ENCODE results near the gene RABL3.
"Not testable (repeated sequence)": the region's sequence is repeated elsewhere in the genome, so short reads cannot be mapped to it uniquely, and the experiment has no call there.

Gene RABL3

DNA sequence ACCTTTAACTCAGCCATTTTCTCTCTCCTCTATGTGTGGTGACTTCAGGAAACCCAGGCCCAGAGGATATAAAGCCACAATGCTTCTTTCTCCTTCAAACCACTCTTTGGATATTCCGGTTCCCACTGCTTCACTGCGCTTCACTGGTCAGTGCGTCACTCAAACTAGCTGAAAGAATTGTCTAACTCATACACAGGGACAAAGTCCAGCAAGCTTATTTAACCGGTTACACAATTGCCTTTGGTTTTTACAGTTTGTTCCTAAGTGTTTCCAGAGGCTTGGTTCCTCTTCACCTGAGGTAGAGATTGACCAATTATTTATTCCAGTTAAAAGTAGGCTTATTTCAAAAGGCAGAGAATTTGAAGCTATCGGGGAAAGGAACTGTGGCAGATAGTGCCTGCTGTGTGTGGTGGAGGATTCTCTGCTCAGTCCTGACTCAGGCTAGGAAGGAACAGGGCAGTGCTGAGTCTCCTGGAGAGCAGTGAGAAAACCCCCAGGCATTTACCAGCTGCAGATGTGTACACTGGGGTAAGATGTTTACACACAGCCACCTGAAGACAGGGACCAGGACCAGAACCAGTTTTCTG, 60.1 kb downstream of the RABL3 start, which contains the start of gene HGD:
Gene HGD, minus strand, starts transcription at position 145 of the 587 bp plus-strand sequence. Its CDS starts 128 bp downstream, at position 17.
- DNase-seq = no peak

DNA sequence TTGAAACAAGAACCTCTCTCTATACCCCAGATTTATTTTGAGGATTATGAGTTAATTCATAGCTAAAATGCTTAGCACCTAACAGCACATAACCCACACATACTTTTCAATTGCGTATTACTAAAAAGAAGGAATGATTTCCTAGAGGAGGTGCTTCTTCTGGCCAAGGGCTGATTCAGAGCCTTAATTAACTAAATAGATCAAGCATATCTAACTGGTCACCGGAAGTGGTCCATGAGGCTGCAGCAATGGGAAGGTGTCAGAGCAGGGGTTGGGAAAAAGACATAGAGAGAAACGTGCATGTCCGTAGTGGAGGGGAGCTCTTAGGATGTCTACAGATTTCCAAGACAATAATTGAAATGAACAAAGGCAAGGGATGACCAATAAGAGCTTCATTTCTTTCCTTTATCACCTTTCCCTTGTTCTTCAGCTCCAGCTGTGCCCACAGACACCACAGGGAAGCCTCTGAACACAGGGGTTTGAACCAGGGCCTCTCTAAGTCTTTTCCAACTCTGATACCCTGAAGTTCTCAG, 60.7 kb downstream of the RABL3 start:
- no peak for DNase-seq

DNA sequence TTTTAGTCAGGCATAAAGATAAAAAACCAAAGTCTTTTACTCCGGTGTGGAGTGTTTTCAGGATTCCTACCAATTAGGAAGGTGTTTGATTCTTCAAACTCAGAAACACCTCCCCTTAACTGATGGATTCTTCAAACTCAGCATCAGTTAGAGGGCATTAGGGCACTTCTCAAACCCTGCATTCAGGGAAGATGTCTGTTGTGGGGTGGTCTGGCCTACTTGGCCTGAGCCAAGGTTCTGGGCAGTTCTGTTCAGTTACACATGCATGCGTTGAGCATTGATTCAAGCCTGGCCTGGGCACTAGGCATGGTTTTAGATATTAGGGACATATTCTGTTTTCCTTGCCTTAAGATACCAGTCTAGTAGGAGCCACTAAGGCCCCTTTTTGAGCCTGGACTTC, 61.3 kb downstream of the RABL3 start:
- no peak for DNase-seq

DNA sequence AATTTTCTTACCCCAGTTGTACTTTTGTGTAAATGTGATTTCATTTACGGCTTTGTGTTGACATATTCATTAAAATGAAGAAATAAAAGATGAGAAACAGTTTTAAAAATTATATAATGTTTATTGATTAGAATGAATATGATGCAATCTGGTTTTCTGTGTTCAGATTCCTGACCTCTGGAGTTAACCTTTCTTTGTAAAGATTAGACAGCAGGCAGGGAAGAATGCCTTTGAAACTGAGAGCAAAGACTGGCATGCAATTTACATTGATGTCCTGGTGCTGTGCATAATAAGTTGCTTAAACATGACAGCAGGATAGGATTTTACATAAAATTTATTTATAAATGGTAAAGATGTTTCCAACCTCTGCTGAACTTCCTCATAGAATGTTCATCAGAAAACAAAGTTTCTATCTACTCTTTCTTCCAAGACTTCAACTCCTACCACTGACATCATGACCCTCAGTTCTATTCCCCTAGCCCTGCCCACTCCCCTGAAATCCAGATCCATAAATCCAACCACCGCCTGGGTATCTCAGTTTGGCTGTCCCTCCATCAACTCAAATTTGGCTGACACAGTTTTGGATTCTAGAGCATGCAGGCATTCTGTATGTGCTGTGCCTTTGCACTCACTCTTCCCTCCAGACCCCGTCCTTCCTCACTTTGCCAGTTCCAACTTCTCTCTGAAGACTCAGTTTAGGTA, 62.0 kb downstream of the RABL3 start:
- DNase-seq = no peak

DNA sequence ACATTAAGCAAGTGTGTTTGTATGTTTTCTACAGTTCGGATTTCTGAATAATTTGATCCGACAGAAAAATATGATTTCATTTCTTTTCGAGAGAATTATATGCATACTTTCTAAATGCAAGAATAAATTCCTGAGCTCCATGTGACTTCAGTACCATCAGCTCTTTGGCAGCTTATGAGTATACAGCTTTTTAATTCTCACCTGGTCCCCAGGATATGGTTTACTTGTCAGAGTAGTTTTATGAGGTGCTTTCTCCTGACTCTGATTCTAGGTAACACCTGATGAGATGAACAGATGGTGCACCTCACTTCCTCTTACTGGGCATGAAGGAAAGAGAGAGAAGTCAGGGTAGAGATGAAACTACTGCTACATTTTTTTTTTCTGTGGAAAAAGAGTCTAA, 63.3 kb downstream of the RABL3 start:
- no peak for DNase-seq

DNA sequence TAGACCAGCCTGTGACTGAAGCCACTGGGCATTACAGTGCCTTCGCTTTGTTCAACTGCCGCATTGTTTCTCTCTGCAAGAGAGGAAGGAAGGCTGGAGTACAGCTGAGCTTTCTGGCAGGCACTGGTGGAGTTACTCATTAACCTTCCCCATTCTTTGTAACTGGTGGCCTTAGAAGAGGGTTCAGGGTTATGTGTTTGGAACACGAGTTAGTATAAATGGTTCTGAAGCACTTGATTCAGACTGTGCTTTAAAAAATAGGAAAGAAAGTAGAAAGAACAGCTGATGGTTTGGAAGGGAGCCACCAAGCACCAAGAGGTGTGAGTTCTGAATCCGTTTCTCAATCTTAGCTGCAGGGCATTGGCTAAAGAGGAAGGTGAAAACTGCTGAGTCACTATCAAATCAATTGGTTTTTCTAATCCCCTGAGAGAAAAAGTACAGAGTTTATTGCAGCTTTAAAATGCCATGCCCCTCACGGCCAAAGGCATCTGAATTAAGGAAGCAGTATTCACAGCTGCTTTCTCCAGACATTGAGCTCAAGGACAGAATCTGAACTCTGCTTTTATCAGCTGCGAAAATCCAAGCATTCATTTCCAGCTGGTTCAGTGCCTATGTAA, 63.9 kb downstream of the RABL3 start:
- DNase-seq = no peak

DNA sequence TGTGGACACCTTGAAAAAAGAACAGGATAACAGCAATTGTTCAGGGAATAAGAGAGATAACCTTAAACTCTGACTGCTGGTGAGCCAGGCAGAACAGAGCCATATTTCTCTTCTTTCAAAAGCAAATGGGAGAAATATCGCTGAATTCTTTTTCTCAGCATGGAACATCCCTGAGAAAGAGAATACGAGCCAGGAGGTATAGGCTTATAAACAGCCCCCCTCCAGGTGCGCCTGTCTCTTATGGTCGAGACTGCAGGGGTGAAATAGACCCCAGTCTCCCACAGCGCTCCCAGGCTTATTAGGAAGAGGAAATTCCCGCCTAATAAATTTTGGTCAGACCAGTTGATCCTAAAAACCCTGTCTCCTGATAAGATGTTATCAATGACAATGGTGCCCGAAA, 65.1 kb downstream of the RABL3 start:
- DNase-seq = not testable (repeated sequence)

DNA sequence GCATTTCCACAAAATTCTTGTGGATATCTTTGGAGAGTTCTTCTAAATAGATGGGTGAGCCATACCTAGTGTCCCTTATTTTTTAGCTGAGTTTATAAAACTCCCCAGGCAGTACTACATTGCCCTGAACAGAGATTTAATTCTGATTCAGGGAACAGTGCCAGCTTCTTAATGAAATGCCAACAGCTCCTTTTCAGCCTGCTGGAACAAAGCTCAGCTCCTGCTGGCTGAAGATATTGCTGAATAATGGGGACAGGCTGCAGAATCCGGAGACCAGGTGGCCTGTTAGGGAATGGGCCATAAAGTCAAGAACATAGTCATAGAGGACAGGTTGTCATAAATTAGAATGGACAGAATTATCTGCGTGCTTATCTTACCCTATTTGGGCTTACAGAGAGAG, 69.2 kb downstream of the RABL3 start:
- peak; percentile 70 for DNase-seq

DNA sequence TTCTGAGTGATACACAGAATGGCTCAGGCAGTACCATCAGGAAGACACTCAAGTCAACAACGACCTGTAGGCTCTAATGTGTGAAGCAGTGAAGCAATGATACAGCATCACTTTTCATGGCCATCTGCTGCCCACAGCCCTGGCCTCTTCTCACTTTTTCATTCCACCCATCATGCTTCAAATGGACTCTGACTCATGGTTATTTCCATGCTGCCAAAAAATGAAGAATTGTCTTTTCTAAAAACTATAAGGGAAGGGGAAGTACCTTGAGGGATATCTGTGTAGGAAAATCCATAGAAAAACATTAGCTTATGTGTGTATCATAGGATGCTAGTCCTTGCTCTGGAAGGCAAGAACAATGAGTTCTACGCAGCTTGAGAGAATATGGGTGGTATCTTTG, 71.7 kb downstream of the RABL3 start:
- DNase-seq = no peak

DNA sequence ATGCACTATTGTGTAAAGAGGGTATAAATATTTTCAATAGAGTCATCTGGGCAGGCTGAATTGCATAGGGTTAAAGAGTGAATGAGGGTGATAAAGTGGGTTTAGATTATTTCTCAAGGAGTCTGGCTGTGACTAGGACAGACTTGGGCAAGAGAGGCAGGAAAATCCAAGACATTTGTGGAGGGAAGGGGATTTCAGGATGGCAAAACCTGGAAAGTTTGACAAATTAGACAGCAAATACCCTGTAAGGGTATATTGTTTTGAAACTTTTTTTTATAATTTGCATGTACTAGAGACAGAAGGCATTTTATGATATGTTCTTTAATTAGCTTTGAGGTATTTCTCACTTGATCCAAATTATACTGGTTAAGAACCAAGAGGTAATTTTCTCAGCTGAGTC, 77.4 kb downstream of the RABL3 start:
- DNase-seq = no peak

DNA sequence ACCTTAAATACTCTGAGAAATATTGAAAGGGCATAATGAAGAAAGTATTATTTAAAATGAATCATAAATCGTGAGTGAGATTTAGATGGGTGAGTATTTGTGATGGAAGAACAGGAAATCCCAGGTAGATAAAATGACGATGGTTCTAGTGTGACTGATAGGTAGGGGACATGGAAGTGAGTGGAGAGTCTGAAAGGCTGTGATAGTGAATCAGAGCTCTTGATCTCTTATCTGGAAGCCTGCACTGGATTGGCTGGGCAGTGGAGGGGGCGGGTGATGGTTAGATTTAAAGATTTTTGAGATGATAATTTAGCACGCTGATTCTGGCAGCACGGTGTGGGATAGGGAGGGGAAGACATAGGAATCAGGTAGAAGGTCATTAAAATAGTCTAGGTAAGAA, 80.4 kb downstream of the RABL3 start:
- no peak for DNase-seq

DNA sequence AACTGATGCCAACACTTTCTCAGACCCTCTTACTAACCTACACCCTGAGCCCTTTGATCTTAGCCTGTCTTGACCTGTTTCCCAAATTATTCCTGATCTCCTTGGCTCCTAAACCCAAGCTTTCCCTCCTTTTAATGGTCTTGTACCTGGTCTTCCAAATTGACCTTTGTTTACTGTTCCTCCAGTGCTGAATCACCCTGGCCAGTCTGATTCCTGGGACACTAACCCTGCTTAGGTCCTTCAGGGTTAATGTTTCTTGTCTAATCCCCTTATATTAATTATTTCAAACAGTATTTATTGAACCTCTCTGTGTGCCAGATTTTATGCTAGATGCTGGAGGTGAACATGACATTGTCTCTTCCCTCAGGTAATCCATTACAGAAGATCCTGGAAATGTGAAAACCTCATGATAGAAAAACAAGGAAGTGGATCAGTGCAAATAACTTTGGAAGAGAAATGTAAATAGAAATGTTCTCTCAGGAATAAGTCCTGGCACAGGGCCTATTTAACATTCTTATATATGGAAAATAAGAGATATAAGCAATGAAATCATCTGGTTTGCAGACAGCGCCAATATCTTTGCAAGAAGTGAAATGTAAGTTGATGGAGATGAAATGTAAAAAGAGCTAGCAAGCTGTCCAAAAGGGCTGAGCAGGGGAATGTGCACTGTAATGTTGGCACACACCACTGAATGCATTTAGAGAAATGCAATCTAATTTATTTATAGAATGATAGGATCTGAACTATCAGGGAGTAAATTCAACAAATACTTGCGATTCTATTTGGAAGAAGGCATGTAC, 81.0 kb downstream of the RABL3 start:
- no peak for DNase-seq

DNA sequence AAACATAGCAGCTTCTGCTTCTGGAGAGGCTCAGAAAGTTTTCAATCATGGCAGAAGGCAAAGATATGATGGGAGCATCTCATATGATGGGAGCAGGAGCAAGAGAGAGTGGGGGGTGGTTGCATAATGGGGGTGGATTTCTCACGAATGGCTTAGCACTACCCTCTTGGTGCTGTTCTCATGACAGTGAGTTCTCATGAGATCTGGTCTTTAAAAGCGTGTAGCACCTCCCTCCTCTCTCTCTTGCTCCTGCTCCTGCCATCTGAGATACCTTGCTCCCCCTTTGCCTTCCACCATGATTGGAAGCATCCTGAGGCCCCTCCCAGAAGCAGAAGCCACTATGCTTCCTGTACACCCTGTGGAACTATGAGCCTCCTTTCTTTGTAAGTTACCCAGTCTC, 82.5 kb downstream of the RABL3 start:
- no peak for DNase-seq

DNA sequence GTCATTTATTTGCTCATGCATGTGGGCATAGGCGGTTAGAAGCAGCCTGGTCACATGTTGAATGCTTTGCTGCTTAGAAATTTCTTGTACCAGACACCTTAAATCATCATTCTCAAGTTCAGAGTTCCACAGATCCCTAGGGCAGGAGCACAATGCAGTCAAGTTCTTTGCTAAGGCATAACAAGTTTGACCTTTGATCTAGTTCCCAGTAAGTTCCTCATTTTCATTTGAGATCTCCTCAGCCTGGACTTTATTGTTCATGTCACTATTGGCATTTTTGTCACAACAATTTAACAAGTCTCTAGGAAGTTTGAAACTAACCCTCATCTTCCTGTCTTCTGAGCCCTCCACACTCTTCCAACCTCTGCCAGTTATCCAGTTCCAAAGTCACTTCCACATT, 83.0 kb downstream of the RABL3 start:
- DNase-seq = no peak

DNA sequence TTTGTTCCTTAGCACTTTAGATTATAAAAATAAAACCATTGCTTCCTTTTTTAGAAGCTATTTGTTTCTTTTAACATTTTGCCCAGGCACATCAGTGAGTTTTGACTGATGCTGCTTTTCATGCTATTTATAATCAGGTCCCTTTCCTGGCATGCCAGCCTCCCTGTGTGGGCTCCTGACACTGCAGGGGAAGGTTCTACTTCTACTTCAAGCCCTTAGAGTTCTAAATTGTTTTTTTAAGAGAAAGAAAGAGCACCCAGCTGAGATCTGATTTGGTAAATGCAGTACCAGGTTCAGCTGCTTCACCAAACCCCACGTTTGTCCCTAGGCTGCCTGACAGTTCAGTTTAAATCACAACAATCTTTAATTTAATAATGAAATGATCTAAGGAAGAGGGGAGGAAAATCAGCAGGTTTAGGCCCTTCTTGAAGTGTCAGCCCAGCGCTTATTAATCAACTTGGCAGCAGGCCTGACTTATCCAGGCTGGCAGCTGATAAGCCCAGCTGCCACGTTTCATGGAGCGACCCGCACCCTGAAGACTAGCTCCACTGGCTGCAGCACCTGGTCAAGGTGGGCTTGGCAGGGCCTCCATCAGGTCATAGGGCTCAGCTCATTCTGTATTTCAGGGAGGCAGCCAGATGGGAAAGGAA, 89.3 kb downstream of the RABL3 start:
- DNase-seq = peak; percentile 73

DNA sequence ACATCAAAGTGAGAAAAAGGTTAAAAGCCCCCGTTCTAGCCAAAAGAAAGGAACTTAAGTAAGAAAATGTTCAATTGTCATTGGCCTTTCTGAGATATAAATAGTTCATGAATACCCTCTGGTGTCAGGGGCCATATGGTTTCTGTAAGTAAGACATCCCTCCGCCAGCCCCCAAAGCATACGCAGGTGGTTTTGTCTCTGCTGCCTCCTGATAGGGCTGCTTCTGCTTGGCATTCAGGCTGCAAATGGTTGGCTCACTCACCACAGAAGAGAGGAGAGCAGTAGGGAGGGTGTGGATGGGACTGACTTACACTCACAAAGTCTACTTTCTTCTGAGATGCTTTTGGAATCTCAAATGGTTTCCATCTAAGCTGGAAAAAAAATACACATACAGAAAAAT, 90.0 kb downstream of the RABL3 start:
- DNase-seq = peak; percentile 76

DNA sequence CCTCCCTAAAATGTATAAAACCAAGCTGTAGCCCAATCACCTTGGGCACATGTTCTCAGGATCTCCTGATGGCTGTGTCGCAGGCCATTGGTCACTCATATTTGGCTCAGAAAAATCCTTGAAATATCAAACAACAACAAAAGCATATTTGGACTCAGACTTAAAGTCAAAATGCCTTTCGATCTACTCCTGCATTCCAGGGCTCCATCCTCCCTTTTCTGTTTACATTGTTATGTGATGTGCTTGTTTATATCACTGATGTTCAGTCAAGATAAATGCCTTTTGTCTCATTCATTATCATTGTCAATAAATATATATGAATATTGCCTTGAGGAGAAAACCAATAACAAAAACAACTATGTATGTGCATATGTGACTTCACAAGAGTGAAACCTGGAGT, 92.0 kb downstream of the RABL3 start:
- DNase-seq = no peak

DNA sequence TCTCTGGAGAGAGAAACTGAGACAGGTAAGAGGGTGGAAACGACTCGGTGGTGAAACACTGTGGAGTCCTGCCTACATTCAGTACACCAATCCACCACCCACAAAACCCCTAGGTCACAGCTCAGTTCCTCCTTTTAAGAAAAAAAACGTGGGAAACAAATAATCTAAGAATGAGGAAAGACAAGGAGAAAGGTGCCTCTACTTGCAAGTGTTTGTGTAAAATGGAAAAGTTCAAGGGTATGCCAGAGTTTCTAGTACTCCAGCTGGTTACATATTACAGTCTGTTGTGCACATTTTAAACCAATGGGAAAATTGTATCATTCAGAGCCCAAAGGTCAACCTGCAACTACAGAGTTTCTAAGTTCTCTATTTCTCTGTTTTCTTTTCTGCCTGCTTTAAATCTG, 92.5 kb downstream of the RABL3 start:
- no peak for DNase-seq

DNA sequence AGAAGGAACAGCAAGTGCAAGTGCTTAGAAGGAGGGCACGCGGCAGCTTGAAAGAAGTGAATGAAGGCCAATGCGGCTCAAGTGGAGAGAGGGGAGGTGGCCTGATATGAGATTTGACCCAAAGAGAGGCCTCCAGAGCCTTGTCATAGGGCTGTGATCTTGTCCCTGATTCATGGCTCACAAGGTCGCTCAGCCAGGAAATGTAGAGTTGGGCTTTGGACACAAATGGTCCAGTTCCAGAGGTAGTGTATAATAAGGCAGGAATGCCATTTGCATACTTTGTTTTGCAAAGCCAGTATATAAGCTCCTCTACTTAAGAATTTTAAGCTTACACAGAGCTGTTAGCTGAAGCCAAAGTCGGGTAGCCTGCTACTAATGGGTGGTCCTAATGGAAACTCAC, 94.0 kb downstream of the RABL3 start:
- DNase-seq = no peak

DNA sequence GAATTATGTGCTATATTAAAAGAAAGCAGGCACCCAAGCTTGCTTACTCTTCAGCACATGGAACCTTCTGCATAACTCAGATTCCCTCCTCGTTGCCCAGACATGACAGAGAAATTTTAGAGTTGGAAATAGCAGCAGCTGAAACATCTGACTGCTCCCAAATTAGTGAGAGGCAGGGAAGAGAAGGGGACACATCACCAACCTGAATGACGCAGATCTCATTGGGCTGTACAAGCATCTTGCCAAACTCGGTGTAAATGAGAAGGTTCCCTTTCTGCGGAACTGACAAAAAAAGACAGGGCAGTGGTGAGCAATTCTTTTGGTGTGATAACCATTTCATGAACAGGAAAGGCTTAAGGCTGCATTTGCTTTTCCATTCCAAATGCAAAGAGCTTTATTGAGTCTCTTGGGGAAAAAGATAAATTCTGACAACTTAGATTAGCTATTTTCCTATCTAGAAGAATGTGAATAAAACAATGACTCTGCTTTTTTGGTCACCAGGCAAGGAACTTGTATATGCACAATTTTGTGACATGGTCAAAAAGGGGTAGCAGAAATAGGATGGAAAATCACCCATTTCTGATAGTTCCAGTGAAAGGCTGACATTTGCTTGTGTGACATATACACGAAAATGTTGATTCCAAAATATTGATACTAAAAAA, 95.4 kb downstream of the RABL3 start:
- no peak for DNase-seq

DNA sequence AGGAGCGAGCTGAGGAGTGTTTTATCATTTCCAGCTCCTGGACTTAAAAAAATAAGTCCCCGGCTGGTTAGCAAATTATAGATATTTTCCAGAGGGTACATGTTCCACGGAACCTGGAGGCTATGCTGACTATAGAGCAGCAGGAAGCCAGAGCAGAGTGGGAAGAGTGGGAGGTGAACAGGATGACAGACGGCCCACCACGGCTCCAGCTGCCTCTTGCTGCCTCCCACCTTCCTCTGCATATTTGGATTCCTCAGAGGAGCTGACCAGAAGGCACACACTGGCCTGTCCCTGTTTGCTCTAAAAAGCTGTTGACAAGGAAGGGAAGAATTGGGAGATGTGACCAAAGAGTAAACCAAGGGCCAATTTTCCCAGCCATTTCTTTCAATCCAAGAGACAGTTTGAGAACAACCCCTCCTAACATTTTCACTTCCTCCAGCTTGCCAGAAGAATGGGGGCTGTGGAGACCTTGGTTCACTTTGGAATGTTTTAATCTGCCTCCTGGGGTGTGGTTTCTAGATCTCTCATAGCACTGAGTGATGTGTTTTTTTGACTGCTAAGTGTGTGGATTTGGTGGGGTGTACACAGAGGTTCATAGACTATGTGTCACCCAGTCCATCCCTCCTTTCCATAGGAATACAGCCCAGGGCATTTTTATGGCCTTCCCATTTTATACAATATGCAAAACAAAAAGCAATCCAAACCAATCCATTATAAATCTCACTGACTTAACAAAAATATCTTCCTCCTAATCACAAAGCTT, 97.1 kb downstream of the RABL3 start:
- DNase-seq = no peak

Measured in NCI-H524 treated with DMSO at 0.1 percent for 48 hours (cell line).